Measurements from ENCODE around the gene COLEC11.
A peak's percentile ranks its signal among the peaks of the same experiment; 100 is the strongest.
"Not testable (repeated sequence)": the region's sequence is repeated elsewhere in the genome, so short reads cannot be mapped to it uniquely, and the experiment has no call there.

Gene COLEC11

DNA sequence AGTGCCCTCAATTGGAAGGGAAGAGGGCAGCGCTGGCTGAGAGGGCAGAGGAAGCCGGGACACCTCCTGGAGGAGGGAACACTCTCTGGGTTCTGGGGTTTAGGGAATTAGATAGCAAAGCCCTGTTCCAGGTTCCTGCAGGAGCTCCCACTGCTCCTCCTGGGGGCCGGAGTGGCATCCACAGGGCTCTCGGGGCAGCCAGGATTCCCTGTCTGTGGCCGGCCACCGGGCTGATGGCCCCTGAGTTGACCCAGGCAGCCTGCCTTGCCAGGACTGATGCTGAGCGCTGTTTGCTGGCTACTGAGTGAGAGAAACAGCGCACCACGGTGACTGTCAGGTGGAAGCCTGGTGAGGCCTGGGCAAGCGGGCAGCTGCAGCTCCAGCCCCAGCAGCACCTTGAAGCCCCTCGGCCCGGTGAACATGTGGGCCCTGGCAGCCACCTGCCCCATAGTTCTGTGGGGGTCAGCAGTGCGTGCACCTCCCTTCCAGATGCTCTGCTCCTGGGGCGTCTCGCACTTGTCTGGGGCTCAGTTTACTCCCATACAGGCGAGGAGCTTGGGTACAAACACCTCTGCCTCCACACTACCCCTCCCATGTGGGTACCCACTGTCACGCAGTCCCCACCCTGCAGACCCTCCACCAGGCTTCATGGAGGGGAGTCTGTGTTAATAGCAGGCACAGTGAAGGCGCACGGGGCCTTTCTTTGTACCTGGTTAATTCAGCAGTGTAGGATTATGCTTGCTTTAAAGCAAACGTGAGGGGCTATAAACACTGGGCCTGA lies 55.4 kb downstream of the COLEC11 start:
- DNase-seq, result no peak
- no peaks in the 10 kb centered on the region for H3K9me3 Mint-ChIP-seq
- peaks cover 16% of the 10 kb centered on the region for H3K4me1 Mint-ChIP-seq
- peaks cover 11% of the 10 kb centered on the region for H3K27me3 Mint-ChIP-seq
- CTCF ChIA-PET, result interaction anchor here (0.6 to 2.0 kb wide), 6 partner anchors 15 to 1530 kb away, joined by 3 to 6 read pairs (median 3); partner anchors contain the start of gene ADI1
- H3K36me3 Mint-ChIP-seq, result no peaks in the 10 kb centered on the region
- no peak overlapping the region for H3K4me3 Mint-ChIP-seq
- no peak overlapping the region for H3K27ac Mint-ChIP-seq

DNA sequence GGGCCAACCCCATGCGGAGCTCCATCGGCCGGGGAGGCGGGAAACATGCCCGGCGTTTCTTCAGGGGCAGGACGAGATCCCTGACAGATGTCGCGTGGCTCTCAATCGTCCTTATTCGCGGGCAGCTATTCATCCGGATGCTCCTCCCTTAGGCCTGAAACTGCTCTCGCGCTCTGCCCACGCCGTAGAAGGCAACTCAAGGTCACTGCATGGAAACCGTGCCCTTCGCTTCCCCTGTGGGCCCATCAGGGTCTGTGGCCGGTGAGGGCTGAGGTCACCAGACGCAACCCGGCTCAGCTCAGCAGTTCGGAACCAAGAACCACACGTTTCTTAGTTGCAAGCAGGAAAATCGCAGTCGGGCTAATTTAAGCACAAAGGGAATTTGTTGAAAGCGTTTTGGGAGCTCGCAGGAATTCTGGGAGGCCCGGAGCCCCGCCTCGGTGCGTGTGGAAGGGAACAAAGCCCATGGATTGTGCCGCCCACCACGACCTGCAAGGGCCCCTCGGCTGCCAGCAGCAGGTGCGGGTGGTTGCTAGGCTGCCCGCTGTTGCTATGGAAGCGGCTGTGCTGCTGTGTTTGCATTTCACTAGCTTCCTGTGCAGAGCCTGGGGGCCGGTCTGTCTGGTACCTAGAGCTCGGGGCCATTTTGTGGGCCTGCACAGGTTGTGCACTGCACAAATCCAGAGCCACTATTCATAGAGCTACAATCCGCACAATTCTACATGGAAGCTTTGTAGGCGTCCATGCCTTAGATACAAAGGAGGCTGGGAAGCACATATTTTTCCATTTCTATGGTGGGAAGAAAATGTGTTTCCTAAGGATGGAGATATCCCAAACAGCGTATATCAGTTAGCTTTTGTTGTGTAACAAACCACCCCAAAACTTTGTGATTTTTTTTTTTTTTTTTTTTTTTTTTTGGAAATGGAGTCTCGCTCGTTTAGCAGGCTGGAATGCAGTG lies 57.1 kb downstream of the COLEC11 start:
- Mint-ChIP-seq H3K4me3 (peak overlapping the region; percentile 70), H3K9me3 (no peaks in the 10 kb centered on the region), H3K4me1 (peaks cover 16% of the 10 kb centered on the region), H3K27me3 (peaks cover 11% of the 10 kb centered on the region), H3K27ac (peak overlapping the region; percentile 69), H3K36me3 (no peaks in the 10 kb centered on the region)
- CTCF ChIA-PET, result interaction anchor here (0.8 to 2.9 kb wide), 13 partner anchors 29 to 1532 kb away, joined by 3 to 21 read pairs (median 3); partner anchors contain the start of genes ADI1 and RNASEH1
- peak; percentile 86 for DNase-seq

DNA sequence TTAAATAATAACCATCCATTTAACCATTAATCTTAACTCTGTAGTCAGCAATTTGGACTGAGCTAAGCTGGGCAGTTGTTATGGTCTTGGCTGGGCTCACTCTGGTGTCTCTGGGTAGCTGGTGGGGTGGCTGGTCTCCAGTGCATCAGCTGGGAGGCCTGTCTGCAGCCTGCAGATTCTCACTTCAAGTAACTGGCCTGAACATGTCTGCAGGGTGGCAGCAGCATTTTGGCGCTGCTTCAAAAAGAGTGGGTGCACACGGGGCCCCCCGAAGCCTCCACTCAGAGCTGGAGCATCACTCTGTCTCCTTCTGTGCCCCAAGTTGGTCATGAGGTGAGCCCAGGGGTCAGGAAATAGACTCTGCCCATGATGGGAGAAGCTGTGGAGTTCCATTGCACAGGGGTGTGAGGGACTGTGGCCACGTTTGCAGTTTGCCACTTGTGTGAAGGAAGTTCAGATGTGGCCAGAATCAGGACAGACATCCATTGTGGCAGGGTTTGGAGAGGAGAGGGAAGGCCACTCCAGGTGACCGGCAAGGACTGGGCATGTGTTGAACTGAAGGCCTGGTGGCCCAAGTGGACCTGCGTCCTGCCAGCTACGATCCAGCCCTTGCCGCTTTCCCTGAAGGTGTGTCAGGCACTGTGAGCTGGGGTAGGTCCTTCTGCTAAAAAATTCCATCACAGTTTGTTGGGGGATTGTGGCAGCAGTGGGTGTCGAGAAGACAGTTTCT lies 58.1 kb downstream of the COLEC11 start:
- H3K4me3 Mint-ChIP-seq, result no peak overlapping the region
- H3K9me3 Mint-ChIP-seq, result no peaks in the 10 kb centered on the region

DNA sequence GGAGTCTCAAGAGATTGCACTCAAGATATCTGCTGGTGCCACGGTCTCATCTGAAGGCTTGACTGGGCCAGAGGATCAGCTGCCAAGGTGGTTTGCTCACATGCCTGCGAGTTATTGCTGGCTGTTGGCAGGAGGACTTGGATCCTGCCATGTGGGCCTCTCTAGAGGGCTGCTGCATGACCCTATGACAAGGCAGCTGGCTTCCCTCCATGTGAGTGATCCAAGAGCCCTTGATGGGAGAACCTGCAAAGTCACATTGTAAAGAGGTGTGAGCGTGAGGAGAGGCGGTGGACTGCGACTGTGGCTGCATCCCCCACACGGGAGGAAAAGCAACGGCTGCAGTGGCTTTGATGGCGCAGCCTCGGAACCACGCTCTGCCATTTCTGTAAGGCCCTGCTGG lies 59.1 kb downstream of the COLEC11 start:
- Mint-ChIP-seq H3K27me3 (peaks cover 11% of the 10 kb centered on the region), H3K36me3 (no peaks in the 10 kb centered on the region), H3K9me3 (no peaks in the 10 kb centered on the region), H3K27ac (no peak overlapping the region), H3K4me1 (peaks cover 16% of the 10 kb centered on the region), H3K4me3 (no peak overlapping the region)
- CTCF ChIA-PET, result interaction anchor here (1.5 to 2.9 kb wide), 2 partner anchors 127 to 230 kb away, joined by 3 to 21 read pairs; no protein-coding TSS in a partner anchor
- DNase-seq, result no peak

More for the DNA sequence above, 58.1 kb downstream of the COLEC11 start:
- CTCF ChIA-PET, result interaction anchor here (1.1 to 2.9 kb wide), 3 partner anchors 190 to 231 kb away, joined by 3 to 21 read pairs (median 3); no protein-coding TSS in a partner anchor
- H3K4me1 Mint-ChIP-seq, result peaks cover 16% of the 10 kb centered on the region
- DNase-seq, result no peak
- peaks cover 11% of the 10 kb centered on the region for H3K27me3 Mint-ChIP-seq
- H3K36me3 Mint-ChIP-seq, result no peaks in the 10 kb centered on the region
- H3K27ac Mint-ChIP-seq, result no peak overlapping the region

DNA sequence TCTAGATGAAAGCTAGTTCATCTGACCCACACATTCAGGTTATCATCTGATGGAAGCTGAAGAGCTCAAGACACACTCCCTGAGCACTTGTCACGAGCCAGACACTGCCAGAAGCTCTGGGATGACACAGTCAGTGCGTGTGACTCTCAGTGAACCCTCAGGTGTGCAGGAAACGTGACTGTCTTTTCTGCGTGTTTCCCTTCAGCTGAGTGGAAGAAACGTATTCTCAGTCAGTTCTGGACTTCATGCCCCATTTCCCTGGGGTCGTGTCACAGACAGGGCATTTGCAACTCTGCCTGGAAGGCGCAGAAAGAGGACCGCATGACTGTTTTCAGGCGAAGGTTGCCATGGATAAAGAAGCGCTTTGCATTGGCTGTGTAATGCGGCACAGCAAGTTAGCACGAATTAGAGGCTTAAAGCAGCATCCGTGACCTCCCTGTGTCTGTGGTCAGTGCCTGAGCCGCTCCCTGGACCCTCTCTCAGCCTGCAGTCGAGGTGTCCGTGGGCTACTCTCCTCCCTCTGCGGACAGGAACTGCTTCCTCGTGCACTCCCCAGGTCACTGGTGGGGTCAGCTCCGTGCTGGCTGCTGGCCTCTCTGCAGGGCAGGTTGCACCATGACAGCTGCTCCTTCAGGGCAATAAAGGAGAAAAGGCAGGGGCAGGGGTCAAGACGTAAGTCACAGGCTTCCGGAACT lies 59.8 kb downstream of the COLEC11 start:
- no peaks in the 10 kb centered on the region for H3K36me3 Mint-ChIP-seq
- H3K27me3 Mint-ChIP-seq, result peaks cover 11% of the 10 kb centered on the region
- no peak for DNase-seq
- no peaks in the 10 kb centered on the region for H3K9me3 Mint-ChIP-seq
- peaks cover 16% of the 10 kb centered on the region for H3K4me1 Mint-ChIP-seq
- H3K27ac Mint-ChIP-seq, result no peak overlapping the region
- no peak overlapping the region for H3K4me3 Mint-ChIP-seq
- CTCF ChIA-PET, result interaction anchor here (1.5 kb wide), 1 partner anchor 126 kb away, joined by 3 read pairs; no protein-coding TSS in a partner anchor

GRCh38 chr2:3655871-3656761 lies 61.2 kb downstream of the COLEC11 start:
- Mint-ChIP-seq H3K27ac (no peak overlapping the region), H3K27me3 (peaks cover 7% of the 10 kb centered on the region), H3K4me1 (peaks cover 11% of the 10 kb centered on the region), H3K36me3 (no peaks in the 10 kb centered on the region), H3K4me3 (no peak overlapping the region), H3K9me3 (no peaks in the 10 kb centered on the region)
- DNase-seq, result no peak
- CTCF ChIA-PET, result no interaction called here

GRCh38 chr2:3656762-3657721 lies 62.1 kb downstream of the COLEC11 start:
- CTCF ChIA-PET, result no interaction called here
- DNase-seq, result no peak
- no peak overlapping the region for H3K27ac Mint-ChIP-seq
- peaks cover 3% of the 10 kb centered on the region for H3K4me1 Mint-ChIP-seq
- H3K27me3 Mint-ChIP-seq, result no peaks in the 10 kb centered on the region
- H3K36me3 Mint-ChIP-seq, result no peaks in the 10 kb centered on the region
- H3K4me3 Mint-ChIP-seq, result no peak overlapping the region
- no peaks in the 10 kb centered on the region for H3K9me3 Mint-ChIP-seq

DNA sequence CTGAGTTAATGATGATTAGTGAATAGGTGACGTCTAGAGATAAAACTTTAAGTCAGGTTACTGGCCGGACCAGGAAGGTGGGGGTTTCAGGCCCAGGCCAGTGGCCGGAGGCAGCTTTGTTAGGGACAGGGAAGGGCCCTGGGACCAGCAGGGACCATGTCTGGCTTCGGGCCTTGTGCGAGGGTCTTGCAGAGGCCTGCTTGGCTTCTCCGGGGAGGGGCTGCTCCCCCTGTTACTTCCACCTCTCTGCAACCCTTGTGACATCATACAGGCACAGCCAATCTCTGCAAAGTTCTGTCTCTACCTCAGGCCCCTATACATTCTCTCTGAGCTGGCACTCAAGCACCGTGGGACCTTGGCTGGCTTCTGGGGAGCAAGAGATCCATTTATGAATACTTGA lies 63.0 kb downstream of the COLEC11 start, which contains the start of gene ALLC:
Gene ALLC, plus strand, starts transcription at position 320 of the 400 bp plus-strand sequence. CDS start 12,958 bp downstream, outside the sequence.
- DNase-seq, result no peak
- H3K36me3 Mint-ChIP-seq, result no peaks in the 10 kb centered on the region
- CTCF ChIA-PET, result no interaction called here
- no peaks in the 10 kb centered on the region for H3K9me3 Mint-ChIP-seq
- no peak within 1 kb of the TSS for H3K4me3 Mint-ChIP-seq
- H3K27ac Mint-ChIP-seq, result no peak within 1 kb of the TSS
- H3K27me3 Mint-ChIP-seq, result no peaks in the 10 kb centered on the region
- H3K4me1 Mint-ChIP-seq, result no peaks in the 10 kb centered on the region

DNA sequence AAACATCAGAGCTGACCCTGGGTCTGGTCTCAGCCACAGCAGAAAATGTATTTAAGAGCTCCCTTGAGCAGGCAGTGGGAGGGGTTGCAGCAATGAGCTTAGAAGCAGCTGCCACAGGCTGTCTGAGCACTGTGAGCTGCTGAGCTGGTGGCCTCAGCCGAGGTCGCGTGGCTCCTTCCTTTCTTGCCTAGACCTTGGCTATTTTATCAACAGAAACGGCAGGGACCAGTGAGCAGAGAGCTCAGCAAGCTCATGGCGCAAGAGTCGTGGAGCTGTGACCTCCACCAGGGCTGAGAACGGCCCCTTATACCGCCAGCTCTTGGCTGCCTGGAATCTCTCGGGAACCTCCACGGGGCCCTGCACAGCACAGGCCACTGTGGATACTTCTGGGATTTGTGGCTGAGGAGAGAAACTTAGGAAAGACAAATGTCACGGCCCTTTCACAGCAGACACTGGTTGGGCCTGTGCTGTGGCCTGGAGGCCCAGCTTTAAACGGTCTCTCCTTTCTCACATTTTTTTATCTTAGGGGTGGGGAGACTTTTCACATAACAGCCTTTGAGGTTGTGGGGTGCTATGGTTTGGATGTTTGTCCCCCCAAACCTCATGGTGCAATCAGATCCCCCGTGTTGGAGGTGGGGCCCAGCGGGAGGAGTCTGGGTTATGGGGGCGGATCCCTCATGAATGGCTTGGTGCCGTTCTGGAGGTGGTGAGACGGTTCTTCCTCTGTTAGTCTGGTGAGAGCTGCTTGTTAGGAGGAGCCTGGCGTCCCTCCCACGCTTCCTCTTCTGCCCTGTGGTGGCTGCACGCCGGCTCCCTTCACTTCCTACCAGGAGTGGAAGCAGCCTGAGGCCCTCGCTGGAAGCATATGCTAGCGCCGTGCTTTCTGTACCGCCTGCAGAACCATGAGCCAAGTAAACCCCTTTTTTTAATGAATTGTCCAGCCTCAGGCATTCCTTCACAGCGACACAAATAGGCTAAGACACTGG lies 64.8 kb downstream of the COLEC11 start:
- Mint-ChIP-seq H3K4me3 (no peak overlapping the region), H3K4me1 (no peaks in the 10 kb centered on the region), H3K9me3 (no peaks in the 10 kb centered on the region), H3K27me3 (no peaks in the 10 kb centered on the region), H3K36me3 (no peaks in the 10 kb centered on the region), H3K27ac (no peak overlapping the region)
- CTCF ChIA-PET, result interaction anchor here (0.6 to 1.0 kb wide), 2 partner anchors 71 to 121 kb away, joined by 3 read pairs; no protein-coding TSS in a partner anchor
- DNase-seq, result no peak

- CTCF ChIA-PET, H3K4me1 Mint-ChIP-seq, H3K27me3 Mint-ChIP-seq, DNase-seq, H3K36me3 Mint-ChIP-seq, H3K27ac Mint-ChIP-seq, H3K9me3 Mint-ChIP-seq, H3K4me3 Mint-ChIP-seq: not testable (repeated sequence)
These were observed 65.7 kb downstream of the COLEC11 start for GRCh38 chr2:3660640-3661039.

All from activated naive CD4-positive, alpha-beta T cell treated with anti-CD3 and anti-CD28 coated beads, Interleukin-2, amount 10 ng/mL, durations not matched to agents 7 days and 5 days (primary cell).